ENCODE results near the gene PLPPR4.

Gene PLPPR4

GRCh38 chr1:99304725-99305282 lies 40.5 kb downstream of the PLPPR4 start:
- no peak overlapping the region for H3K4me3 Mint-ChIP-seq
- no peaks in the 10 kb centered on the region for H3K4me1 Mint-ChIP-seq
- peaks cover 0 to 4% of the 10 kb centered on the region in 2 donors for H3K9me3 Mint-ChIP-seq
- H3K27ac Mint-ChIP-seq: peak overlapping the region in 1 of 2 donors; percentile 46
- ATAC-seq (no peak), DNase-seq (no peak)
- H3K27me3 Mint-ChIP-seq: no peaks in the 10 kb centered on the region

- H3K4me1 Mint-ChIP-seq: no peaks in the 10 kb centered on the region
- no peak overlapping the region for H3K4me3 Mint-ChIP-seq
- DNase-seq: no peak
- peaks cover 0 to 4% of the 10 kb centered on the region in 2 donors for H3K9me3 Mint-ChIP-seq
- no peak overlapping the region for H3K27ac Mint-ChIP-seq
- no peak for ATAC-seq
- H3K27me3 Mint-ChIP-seq: no peaks in the 10 kb centered on the region
Measured at GRCh38 chr1:99305626-99306025, 41.3 kb downstream of the PLPPR4 start.

- no peaks in the 10 kb centered on the region for H3K4me1 Mint-ChIP-seq
- ATAC-seq (no peak), DNase-seq (no peak)
- H3K9me3 Mint-ChIP-seq: peaks cover 0 to 4% of the 10 kb centered on the region in 2 donors
- no peak overlapping the region for H3K4me3 Mint-ChIP-seq
- H3K27me3 Mint-ChIP-seq: no peaks in the 10 kb centered on the region
- H3K27ac Mint-ChIP-seq: peak overlapping the region in 1 of 2 donors; percentile 54
Measured at GRCh38 chr1:99306056-99306455, 41.8 kb downstream of the PLPPR4 start.

GRCh38 chr1:99306644-99307043 lies 42.4 kb downstream of the PLPPR4 start:
- no peaks in the 10 kb centered on the region for H3K4me1 Mint-ChIP-seq
- no peak overlapping the region for H3K27ac Mint-ChIP-seq
- DNase-seq: no peak
- H3K4me3 Mint-ChIP-seq: no peak overlapping the region
- ATAC-seq: no peak
- H3K27me3 Mint-ChIP-seq: no peaks in the 10 kb centered on the region
- peaks cover 0 to 4% of the 10 kb centered on the region in 2 donors for H3K9me3 Mint-ChIP-seq

GRCh38 chr1:99315305-99315704 lies 51.0 kb downstream of the PLPPR4 start:
- Mint-ChIP-seq H3K27me3 (no peaks in the 10 kb centered on the region), H3K4me3 (no peak overlapping the region), H3K9me3 (no peaks in the 10 kb centered on the region), H3K27ac (no peak overlapping the region), H3K4me1 (no peaks in the 10 kb centered on the region)
- no peak for DNase-seq
- ATAC-seq: no peak

- H3K9me3 Mint-ChIP-seq: no peaks in the 10 kb centered on the region
- DNase-seq: no peak
- ATAC-seq: no peak
- H3K4me1 Mint-ChIP-seq: no peaks in the 10 kb centered on the region
- H3K4me3 Mint-ChIP-seq: no peak overlapping the region
- no peaks in the 10 kb centered on the region for H3K27me3 Mint-ChIP-seq
- H3K27ac Mint-ChIP-seq: no peak overlapping the region
Measured at GRCh38 chr1:99326215-99326949, 62.1 kb downstream of the PLPPR4 start.

GRCh38 chr1:99327357-99327756 lies 63.1 kb downstream of the PLPPR4 start:
- no peak for ATAC-seq

GRCh38 chr1:99328171-99328570 lies 63.9 kb downstream of the PLPPR4 start:
- Mint-ChIP-seq H3K9me3 (no peaks in the 10 kb centered on the region), H3K27me3 (no peaks in the 10 kb centered on the region), H3K4me3 (no peak overlapping the region), H3K27ac (no peak overlapping the region), H3K4me1 (no peaks in the 10 kb centered on the region)
- no peak for DNase-seq
- ATAC-seq: no peak

More at GRCh38 chr1:99327357-99327756, 63.1 kb downstream of the PLPPR4 start:
- DNase-seq: no peak
- no peaks in the 10 kb centered on the region for H3K4me1 Mint-ChIP-seq
- no peaks in the 10 kb centered on the region for H3K27me3 Mint-ChIP-seq
- H3K4me3 Mint-ChIP-seq: no peak overlapping the region
- H3K27ac Mint-ChIP-seq: no peak overlapping the region
- H3K9me3 Mint-ChIP-seq: no peaks in the 10 kb centered on the region

- no peak for ATAC-seq
- H3K4me3 Mint-ChIP-seq: no peak overlapping the region
- DNase-seq: no peak
- no peak overlapping the region for H3K27ac Mint-ChIP-seq
- H3K27me3 Mint-ChIP-seq: no peaks in the 10 kb centered on the region
- H3K9me3 Mint-ChIP-seq: no peaks in the 10 kb centered on the region
- no peaks in the 10 kb centered on the region for H3K4me1 Mint-ChIP-seq
Measured at GRCh38 chr1:99331083-99331482, 66.8 kb downstream of the PLPPR4 start.

GRCh38 chr1:99331636-99332035 lies 67.3 kb downstream of the PLPPR4 start:
- DNase-seq (no peak), ATAC-seq (no peak)
- no peaks in the 10 kb centered on the region for H3K27me3 Mint-ChIP-seq
- no peaks in the 10 kb centered on the region for H3K9me3 Mint-ChIP-seq
- H3K4me3 Mint-ChIP-seq: no peak overlapping the region
- no peak overlapping the region for H3K27ac Mint-ChIP-seq
- H3K4me1 Mint-ChIP-seq: no peaks in the 10 kb centered on the region

GRCh38 chr1:99332561-99332960 lies 68.3 kb downstream of the PLPPR4 start:
- no peak overlapping the region for H3K4me3 Mint-ChIP-seq
- H3K9me3 Mint-ChIP-seq: no peaks in the 10 kb centered on the region
- no peak for DNase-seq
- no peaks in the 10 kb centered on the region for H3K27me3 Mint-ChIP-seq
- H3K27ac Mint-ChIP-seq: no peak overlapping the region
- ATAC-seq: no peak
- no peaks in the 10 kb centered on the region for H3K4me1 Mint-ChIP-seq

- H3K4me3 Mint-ChIP-seq: no peak overlapping the region
- no peak for ATAC-seq
- no peak for DNase-seq
- no peaks in the 10 kb centered on the region for H3K4me1 Mint-ChIP-seq
- H3K27me3 Mint-ChIP-seq: no peaks in the 10 kb centered on the region
- no peaks in the 10 kb centered on the region for H3K9me3 Mint-ChIP-seq
- no peak overlapping the region for H3K27ac Mint-ChIP-seq
Measured at GRCh38 chr1:99334991-99335390, 70.7 kb downstream of the PLPPR4 start.

- Mint-ChIP-seq H3K9me3 (peaks cover 4 to 7% of the 10 kb centered on the region in 2 donors), H3K27me3 (no peaks in the 10 kb centered on the region), H3K4me1 (no peaks in the 10 kb centered on the region), H3K27ac (no peak overlapping the region), H3K4me3 (no peak overlapping the region)
- no peak for ATAC-seq
- DNase-seq: no peak
Measured at GRCh38 chr1:99347041-99347684, 82.9 kb downstream of the PLPPR4 start.

GRCh38 chr1:99348397-99349132 lies 84.3 kb downstream of the PLPPR4 start:
- Mint-ChIP-seq H3K27me3 (no peaks in the 10 kb centered on the region), H3K9me3 (no peaks in the 10 kb centered on the region), H3K27ac (peak overlapping the region in 1 of 2 donors; percentile 4), H3K4me1 (no peaks in the 10 kb centered on the region), H3K4me3 (no peak overlapping the region)
- ATAC-seq: no peak
- no peak for DNase-seq

GRCh38 chr1:99352821-99353220 lies 88.5 kb downstream of the PLPPR4 start:
- Mint-ChIP-seq H3K4me3 (no peak overlapping the region), H3K27ac (no peak overlapping the region), H3K4me1 (no peaks in the 10 kb centered on the region), H3K27me3 (no peaks in the 10 kb centered on the region), H3K9me3 (no peaks in the 10 kb centered on the region)
- ATAC-seq (no peak), DNase-seq (no peak)

- DNase-seq (no peak), ATAC-seq (no peak)
- no peak overlapping the region for H3K27ac Mint-ChIP-seq
- no peaks in the 10 kb centered on the region for H3K9me3 Mint-ChIP-seq
- no peaks in the 10 kb centered on the region for H3K27me3 Mint-ChIP-seq
- no peaks in the 10 kb centered on the region for H3K4me1 Mint-ChIP-seq
- no peak overlapping the region for H3K4me3 Mint-ChIP-seq
Measured at GRCh38 chr1:99358770-99359169, 94.5 kb downstream of the PLPPR4 start.
